GM18526 (cell line): ENCODE measurements around the gene DENND4C.

Source experiments
- POLR2A ChIP-seq: IDR thresholded peaks from 3 replicates; pipeline ENCODE4 v1.6.1; 2011; ENCODE audit not compliant: insufficient read length; ENCODE audit errors: extremely low read depth

DENND4C gene

DNA sequence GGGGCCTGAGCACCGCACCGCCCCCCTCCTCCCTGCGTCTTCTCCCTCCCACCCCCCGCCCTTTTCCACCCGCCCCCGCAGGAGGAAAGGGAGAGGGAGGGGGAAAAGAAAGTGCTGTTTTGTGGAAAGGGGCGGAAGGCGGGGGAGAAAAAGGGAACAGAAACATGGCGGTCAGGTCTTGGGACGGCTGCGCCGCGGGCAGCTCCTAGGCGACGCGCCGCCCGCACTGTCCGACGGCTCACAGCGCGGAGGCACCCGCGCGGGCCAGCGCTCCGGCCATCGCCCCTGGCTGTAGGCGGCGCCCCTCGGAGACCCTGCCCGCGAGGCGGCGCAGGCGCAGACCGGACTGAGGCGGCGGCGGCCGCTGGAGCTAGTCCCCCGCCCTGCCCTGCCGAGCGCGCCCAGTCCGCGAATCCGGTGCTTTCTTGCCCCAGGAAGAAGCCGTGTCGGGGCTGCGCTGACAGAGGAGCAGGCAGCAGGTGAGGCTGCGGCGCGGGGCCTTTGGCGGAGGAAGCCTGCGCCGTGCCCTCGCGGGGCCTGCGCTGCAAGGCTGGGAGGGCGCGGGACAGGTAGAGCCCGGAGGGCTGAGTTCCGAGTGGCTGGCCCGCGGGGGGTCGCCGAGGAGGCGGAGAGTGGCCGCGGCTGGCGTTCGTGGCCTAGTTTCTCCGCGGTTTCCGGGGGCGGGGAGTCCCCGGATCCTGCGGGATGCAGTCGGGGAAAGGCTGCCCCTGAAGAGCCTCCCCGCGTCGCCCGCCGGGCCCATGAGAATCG is at the start of gene DENND4C:
Gene DENND4C, plus strand, starts transcription at position 339 of the 771 bp plus-strand sequence. CDS start 45,482 bp downstream, outside the sequence.
- peak; percentile 71 for TF ChIP-seq POLR2A

DNA sequence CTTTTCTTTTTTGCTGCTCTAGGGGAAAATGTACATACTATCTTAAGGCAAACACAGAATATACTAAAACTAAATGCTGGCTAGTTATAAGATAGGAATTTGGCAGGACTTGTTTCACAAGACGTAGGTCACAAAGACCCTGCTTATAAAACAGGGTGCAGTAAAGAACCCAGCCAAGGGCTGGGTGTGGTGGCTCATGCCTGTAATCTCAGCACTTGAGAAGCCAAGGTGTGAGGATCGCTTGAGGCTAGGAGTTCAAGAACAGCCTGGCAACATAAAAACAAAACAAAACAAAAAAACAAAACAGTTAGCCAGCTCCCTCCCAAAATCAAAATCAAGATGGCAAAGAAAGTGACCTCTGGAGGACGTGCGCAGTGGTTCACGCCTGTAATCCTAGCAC is 49.5 kb upstream of the DENND4C start:
- TF ChIP-seq POLR2A, result no peak

GRCh38 chr9:19181561-19181960 is 48.9 kb upstream of the DENND4C start:
- no peak for TF ChIP-seq POLR2A

- no peak for TF ChIP-seq POLR2A
Measured at GRCh38 chr9:19184144-19184917, 46.2 kb upstream of the DENND4C start.

DNA sequence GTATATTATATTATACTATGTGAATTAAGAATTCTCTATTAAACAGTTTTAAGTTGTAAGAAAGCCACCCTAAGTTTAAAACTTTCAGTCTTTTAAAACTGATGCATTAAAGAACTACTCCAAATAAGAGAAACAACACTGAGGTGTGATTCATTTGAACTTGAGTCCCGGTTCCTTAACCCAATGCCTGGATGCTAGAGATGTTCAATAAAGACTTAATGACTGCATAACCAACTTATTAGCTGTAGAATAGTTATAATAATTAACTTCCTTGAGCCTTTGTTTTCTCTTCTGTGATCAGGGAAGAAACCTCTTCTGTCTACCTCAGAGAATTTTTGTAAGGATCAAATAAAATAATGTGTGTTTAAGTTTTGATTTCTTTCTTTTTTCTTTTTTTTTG is 45.3 kb upstream of the DENND4C start:
- TF ChIP-seq POLR2A, result no peak

DNA sequence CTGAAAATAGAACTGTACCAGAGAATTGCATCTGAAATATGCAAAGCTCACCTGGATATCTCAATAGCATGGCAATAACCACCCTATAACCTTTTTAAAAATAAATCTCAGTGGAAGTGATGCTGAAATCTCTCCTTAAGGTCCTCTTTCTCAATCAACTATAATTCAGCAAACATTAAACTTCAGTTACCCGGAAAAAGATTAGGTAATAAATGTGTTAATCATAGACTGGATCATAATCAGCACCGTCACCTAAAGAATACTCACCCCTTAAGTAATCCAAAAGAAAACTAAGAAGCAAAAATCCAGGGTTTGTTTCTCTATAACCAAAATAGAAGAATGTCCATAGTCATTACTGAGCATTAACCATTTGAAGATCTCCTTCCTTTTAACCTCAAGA is 44.3 kb upstream of the DENND4C start:
- no peak for TF ChIP-seq POLR2A

- no peak for TF ChIP-seq POLR2A
Measured at GRCh38 chr9:19188771-19189170, 41.7 kb upstream of the DENND4C start.

DNA sequence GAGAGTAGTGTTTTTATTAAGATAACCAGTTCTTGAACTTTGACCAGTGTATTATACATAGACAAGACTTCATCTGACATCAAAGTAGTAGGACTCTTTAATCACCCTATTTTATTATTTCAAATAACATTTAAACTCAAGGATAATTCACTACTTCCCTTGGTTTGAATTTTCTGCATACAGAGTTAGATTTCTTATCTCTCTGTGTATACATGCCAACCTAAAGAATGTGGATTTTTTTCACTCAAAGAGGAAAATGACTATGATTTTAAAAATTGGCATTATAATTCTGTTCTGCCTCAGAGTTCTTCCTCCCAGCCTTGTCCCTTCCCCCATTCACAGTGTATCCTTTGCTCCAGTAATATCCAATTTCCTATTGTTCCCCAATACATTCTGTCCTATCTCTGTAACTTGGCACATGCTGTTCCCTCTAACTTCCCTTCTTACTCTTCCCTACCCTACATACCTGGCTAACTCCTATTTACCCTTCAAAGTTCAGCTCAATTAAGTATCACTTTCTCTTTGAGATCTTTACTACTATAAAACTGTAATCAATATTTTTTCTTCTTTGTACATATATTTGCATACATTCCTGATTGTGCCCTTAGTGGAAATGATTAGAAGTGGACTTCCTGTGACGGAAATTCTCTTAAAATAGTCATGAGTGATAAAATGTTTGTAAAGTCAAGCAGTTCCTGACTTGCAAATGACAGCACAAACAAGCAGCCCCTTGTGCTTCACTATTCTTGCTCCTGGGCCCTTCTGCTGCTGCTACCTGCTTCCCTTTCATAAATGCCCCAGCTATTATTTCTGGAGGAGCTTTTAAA is 38.1 kb upstream of the DENND4C start:
- TF ChIP-seq POLR2A, result no peak

DNA sequence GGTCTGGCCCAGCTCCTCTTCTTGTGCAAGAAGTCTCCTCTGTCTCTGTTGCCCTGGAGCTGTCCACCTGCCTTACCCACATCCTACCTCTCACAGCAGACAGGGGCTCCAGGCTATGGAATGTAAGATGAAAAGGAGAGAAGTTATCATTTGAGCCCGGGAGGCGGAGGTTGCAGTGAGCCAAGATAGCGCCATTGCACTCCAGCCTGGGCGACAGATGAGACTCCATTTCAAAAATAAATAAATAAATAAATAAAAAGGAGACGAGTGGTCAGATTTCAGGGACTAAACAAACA is 37.5 kb upstream of the DENND4C start:
- no peak for TF ChIP-seq POLR2A

DNA sequence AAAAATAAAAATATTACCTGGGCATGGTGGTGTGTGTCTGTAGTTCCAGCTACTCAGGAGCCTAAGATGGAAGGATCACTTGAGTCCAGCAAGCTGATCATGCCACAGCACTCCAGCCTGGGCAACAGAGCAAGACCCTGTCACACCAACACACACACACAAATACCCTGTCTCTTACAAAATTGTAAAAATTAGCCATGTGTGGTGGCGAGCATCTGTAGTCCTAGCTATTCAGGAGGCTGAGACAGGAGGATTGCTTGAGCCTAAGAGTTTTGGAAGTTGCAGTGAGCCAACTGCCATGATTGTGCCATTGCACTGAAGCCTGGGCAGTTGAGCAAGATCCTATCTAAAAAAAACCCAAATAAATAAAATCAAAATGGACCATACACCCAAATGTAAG is 32.1 kb upstream of the DENND4C start:
- no peak for TF ChIP-seq POLR2A

GRCh38 chr9:19199012-19199411 is 31.5 kb upstream of the DENND4C start:
- TF ChIP-seq POLR2A, result no peak

DNA sequence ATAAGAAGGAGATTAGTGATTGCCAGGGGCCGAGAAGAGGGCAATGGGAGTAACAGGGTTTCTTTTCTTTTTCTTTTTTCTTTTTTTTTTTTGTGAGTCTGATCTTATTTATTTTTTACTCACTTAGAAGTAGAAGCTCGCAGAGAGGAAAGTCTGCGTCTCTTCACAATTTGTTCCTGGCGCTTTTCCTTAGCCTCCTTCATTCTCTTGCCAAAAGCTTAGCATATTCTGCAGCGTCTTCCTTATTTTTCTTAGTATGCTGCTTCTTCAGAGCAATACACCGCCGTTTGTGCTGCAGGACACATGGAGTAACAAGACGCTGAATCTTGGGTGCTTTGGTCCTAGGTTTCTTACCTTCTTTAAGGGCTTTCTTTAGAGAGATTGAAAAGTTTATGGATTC is 30.3 kb upstream of the DENND4C start:
- no peak for TF ChIP-seq POLR2A

DNA sequence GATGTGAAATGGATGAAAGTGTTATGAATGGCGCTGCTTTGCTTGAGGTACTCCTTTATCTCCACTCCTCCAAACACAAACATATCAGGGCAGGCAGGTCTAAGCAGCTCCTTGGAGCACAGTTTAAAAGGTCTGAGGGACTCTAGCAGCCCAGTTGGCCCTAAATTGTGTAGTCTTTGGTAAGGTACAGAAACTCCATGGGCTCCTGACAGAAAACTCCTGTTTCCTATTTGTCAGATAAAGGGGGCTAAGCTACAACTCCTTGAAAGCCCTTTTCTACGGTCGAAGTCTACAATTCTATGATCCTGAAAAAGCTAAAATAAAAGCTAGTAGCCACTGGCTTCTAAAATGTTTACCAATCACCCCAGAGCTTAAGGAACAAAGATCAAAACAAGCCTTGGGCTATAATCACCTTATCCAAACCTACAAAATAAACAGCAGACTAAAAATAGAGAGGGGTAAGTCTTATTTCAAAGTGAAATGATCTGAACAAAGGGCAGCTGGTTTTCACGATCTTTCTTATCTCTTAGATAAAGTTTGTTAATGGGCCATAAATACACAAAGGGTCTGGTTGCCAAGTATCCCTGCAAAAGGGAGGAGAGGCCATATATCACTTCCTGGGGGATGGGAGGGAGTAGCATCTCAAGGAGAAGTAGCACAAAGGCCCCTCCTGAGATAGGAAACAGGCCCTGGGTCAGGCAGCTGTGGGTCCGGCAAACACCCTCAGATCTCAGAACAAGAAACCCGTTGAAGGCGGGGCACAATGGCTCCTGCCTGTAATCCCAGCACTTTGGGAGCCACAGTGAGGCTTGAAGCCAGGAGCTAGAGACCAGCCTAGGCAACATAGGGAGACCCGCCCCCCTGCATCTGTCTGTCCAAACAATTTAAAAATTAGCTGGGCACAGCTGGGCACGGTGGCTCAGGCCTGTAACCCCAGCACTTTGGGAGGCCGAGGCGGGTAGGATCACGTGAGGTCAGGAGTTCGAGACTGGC is 28.3 kb upstream of the DENND4C start:
- no peak for TF ChIP-seq POLR2A

DNA sequence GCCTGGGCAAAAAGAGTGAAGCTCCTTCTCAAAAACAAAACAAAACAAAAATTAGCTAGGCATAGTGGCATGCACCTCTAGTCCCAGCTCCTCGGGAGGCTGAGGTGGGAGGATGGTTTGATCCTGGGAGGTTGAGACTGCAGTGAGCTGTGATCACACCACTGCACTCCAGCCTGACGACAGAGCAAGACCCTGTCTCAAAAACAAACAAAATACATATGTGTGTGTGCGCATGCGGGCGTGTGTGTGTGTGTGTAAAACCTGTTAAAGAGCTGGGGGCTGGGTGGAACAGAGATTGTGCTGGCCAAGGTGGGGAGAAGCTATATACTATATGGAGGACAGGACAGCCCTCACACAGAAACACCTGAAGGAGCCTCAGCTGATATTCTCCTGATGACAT is 27.4 kb upstream of the DENND4C start:
- no peak for TF ChIP-seq POLR2A

DNA sequence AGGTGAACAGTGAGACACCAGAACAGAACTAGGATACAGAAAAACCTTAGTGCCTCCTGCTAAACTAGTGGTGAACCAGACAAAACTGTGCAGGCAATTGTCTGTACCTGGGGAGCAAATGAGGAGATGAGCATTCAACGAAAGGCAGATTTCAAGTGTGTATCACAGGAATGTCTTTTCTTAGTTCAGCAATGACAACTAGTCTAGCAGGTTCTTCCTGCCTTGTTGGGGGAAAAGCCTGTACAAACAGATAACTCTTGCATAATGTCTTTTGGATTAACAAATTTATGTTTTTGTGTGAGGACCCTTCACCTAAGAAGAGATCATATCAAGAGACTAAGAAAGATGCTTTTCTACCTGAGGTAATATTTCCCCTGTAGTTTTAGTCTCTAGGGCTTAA is 21.8 kb upstream of the DENND4C start:
- TF ChIP-seq POLR2A, result no peak
